HG02623 (cell line): ENCODE data around the gene ELAVL1.
"Not testable (repeated sequence)": the region's sequence is repeated elsewhere in the genome, so short reads cannot be mapped to it uniquely, and the experiment has no call there.

Experiments
- ATAC-seq: cut with Tn5 transposase; IDR thresholded peaks from one replicate; pipeline ENCODE4 v1.9.1; 2021; ENCODE audit warnings: moderate library complexity; ENCODE audit not compliant: unreplicated experiment

ELAVL1 gene

DNA sequence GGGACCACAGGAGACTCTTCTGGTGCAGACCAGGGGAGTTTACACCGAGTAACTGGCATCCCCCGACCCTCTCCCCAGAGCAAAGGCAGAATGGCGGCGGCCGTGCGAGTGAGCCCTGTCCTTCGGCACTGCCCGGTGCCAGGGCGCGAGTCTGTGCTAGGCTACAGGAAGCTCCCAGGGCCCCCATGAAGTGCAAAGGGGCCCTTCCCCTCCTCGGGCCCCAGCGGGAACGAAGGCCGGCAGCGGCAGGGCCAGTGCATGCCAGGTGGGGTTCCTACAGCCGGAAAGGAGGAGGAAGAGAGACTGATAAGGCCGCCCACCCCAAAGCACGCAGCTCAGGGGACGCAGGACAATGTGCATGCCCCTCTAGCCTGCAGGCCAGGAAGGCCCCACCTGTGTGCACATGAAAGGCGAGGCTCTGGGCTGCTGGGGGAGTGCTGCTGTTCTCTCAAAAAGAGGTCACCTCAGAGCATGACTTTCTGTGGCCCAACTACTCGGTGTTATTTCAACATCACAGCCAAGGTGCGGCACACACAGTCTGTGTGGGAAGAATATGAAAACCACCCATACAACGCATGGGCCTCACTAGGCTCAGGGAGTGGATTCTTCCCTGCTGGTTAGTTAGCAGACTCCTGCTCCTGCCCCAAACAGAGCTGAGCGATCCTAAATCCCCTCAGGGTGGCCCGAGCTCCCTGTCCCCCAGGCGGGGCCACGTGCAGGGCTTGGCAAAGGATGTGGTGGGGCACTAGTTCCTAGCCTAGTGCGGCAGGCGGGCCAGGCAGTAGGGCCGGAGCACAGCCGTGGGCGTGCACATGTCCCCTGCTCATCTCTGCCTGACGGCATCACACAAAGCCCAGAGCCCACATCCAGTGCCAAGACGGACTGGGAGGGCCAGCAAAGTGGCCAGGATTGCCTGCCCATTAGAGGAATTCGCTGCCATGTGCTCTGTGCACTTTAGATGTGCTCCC, 33.6 kb downstream of the ELAVL1 start:
- no peak for ATAC-seq

DNA sequence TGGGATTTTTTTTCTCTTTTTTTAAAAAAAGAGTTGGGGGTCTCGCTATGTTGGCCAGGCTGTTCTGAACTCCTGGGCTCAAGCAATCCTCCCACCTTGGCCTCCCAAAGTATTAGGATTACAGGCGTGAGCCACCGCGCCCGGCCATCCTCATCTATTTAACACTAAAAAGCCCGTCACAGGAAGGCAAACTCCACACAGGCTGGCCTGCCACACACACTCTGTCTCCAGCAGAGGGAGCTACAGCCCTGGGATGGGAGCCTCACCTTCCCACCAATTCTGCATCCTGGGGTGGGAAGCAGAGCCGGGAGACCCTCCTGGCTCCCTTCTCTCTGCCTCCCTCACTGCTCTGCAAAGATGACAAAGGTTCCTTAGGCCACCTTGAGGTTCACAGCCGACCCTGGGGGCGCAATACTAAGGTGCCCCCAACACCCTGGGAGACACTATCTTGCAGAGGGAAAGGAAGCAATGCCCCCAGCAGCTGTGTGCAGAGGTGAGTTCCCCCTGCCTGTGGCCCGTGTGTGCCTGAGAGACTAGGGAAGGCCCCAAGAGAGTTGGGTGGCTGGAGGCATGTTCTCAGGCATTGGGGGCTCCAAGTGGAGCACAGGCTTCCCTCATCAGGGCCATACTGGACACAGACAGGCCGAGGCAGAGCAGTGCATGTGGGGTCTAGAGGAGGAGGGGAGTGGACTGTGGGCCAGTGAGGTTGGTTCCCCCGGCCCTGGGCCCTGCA, 34.6 kb downstream of the ELAVL1 start:
- no peak for ATAC-seq

DNA sequence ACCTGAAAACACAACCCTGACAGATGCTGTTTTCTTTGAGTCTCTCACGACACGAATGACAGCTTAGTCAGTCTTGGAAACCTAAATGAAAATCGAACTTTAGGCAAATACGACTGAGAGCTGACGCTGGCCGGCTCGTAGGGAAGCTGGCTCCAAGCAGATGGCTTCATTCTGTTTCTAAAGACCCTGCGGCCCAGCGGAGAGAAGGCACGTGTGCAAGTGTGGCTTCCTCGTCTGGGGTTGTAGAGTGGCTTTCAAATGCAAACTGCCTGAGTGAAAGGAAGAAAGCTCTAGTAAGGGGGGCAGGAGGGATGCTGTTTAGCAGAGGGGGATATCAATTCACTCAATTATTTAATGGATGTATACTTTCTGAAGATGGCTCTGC, 35.9 kb downstream of the ELAVL1 start:
- no peak for ATAC-seq

DNA sequence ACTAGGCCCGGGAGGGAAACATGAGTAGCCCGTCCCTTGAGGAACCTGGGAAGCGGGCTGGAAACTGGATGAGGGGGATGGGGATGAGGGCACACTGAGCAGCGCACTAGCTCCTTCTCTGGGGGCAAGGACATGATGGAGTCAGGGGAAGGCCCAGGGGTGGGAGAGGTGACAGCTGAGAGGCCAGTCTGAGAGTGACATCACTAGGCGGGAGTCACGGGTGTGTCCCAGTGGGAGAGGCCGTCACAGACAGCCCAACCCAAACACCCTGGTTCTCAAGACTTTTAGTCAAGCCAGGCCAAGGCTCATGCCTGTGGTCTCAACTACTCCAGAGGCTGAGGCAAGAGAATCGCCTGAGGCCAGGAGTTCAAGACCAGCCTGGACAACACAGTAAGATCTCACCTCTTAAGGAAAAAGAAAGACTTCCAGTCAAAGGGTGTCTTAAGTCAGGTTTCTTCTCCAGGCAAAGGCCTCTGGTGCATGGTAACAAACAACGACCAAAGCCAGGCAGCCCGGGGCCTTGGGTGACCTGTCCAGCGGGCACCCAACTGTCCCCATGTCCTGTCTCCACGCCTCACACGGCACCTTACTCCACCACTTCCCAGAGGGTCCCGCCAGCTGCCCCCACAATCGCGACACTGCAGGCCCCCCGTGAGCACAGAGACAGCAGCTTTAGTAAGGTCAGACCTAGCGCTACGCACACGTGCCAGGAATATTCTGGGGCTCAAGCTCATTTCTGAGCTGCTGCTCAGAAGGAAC, 36.5 kb downstream of the ELAVL1 start:
- ATAC-seq: no peak

DNA sequence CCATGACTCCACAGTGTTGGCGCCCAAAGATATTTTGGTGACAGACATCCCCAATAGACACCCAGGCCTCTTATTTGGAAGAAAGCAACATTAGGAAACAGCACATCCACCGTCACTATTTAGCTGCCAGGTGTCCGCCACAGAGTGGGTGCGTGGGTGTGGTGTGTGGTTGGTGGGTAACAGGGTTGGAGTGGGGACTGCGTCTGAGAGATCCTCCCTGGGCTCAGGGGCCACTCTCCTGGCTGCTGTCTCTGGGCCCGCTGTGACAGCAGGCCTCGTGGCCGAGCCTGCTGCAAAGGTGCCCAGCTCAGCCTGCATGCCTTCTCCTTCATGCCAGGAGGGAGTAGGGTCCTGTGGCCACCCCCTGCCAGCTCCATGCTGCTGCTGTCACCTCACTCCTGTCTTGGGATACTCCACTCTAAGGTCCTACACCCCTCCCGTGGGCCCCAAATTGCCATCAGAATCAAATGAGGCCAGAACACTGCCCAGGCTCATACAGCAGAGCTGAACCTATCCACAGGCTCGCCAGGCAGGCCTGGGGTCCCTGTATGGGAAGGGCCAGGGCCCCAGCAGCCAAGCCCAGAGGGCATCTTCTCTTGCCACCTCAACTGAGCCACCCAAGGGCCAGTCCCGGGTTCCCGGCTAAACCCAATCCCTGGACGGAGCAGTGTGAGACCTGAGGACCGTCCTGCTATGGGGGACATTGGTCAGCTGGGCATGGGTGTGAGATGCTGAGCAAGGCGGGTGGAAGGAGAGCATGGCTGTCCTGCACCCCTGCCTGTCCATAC, 37.2 kb downstream of the ELAVL1 start:
- no peak for ATAC-seq

DNA sequence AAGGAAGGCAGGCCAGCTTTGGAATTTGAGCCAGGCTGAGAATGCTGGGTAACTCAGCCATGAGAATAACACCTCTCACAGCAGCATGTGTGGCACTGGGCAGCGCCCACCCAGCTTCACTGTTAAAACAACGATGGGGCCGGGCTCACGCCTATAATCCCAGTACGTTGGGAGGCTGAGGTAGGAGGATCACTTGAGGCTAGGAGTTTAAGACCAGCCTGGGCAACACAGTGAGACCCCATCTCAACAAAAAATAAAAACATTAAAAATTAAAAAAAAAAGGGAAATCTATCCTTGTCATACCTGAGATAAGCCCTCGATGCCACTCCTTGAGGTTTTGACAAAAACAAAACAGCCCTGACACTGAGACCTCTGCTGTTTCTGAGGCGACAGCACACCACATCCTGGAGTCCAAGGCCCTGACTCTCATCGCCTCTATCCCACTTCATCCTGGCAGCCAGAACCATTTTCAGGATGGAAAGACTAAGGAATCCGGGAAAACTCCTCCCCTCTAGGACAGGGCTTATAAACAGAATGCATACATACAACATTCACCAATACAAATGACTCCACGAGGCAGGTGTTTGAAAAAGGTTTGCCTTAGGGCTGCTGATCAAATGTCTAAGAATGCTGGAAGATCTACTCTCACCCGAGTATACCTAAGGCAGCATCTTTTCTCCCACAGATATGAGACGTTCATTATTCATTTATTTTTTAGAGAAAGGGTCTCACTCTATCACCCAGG, 39.3 kb downstream of the ELAVL1 start:
- ATAC-seq: no peak

DNA sequence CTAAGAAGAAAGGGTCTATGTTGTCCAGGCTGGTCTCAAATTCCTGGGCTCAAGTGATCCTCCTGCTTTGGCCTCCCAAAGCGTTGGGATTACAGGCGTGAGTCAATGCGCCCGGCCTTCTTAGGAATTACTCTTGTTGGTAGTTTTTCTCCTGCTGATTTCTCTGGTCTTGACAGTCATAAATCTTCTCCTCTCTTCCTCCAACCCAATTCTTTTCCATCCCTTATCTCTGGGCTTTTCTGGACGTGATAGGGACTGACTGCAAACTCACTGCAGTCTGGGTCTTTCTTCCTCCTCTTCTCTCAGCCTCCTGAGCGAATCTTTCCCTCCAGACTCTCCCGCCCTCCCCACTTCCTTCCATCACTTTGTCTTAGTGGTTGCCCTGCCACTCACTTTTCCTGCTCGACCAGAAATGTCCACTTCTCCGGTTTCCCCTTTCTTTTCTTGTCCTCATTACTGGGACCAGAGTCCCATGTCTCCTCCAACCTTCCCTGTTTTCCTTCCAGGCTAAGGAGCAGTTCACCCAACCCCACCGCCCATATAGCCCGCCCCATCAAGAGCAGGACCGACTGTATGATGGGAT, 40.1 kb downstream of the ELAVL1 start:
- ATAC-seq: no peak

DNA sequence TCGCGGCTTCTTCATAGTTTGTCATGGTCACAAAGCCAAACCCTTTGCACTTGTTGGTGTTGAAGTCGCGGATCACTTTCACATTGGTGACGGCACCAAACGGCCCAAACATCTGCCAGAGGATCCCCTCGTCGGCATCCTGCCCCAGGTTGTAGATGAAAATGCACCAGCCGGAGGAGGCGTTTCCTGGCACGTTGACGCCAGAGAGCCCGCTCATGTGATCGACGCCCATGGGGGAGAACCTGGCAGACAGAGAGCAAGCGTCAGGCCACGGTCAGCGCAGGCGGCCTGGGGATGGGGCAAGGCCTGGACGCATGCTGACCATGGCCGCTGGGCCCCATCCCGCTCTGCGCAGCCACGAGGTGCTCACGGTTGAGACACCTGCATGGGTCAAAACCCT, 41.9 kb downstream of the ELAVL1 start:
- ATAC-seq: no peak

DNA sequence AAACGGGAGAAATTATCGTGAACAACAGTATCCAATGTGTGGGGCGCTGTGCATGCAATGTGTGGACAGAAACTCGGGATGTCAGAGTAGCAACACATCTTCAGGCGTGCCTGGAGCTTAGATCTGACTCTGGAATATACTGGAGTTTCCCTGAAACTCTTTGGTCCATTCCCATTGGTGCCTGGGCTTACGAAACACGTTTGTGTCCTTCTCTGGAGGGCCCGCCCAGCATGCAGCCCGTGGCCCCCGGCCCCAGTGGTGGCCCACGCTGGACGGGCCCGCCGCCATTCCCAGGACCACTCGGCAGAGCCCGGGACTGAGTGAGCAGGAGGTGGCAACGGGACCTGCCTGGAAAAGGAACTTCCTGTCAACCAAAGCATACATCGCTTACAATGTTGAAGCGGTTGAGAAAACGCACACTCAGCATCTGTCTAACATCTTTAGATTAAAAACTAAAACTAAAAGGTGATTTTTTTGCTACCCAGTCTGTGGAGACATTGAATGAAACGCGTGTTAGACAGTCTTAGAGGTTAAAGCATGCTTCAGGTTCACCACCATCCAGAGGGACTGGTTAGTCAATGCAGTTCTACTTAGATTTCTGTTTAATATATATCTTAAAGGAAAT, 42.7 kb downstream of the ELAVL1 start:
- no peak for ATAC-seq

DNA sequence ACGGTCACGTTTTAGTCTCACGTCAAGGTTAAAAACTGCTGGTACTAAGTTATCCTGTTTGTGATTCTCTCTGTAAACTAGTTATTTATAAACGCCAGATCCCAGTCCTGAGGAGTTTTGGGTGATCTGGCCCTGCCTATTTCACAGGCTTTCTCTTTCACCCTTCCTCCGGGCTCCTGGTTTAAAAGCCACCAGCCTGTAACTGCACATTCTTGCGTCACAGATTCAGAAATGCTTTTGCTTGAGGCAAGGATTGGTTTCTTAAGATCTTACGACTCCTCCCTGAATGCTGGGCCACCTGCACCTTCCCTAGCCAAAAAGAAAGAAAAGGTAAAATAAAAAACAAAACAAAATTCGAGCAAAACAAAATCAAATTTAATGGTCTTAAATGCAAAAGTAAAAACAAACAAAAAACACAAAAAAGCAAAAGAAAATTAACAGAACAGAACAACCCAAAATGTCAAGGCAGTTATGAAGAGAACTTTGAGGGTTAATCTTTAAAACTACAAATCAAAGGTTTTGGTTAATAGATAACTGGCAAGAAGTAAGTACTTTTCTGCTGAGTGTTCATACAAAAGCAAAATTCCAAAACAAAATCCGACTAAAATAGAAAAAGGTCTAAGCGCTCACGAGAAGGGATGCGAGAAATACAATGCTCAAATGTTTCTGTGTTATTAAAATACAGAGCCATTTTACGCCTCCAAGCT, 43.4 kb downstream of the ELAVL1 start:
- ATAC-seq: no peak

DNA sequence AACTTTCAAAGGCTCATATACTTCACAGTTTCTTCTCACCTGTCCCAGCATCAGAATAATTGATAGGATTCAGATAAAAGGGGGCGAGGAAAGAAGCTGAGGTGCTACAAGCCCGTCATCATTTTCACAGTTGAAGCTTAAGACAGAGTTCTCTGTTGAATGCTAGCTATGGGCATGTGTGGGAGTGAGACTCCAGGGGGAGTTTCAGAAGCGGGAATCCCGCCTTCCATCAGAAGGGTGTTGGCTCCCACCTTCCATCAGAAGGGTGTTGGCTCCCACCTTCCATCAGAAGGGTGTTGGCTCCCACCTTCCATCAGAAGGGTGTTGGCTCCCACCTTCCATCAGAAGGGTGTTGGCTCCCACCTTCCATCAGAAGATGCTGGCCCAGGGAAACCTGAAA, 44.4 kb downstream of the ELAVL1 start:
- not testable (repeated sequence) for ATAC-seq

DNA sequence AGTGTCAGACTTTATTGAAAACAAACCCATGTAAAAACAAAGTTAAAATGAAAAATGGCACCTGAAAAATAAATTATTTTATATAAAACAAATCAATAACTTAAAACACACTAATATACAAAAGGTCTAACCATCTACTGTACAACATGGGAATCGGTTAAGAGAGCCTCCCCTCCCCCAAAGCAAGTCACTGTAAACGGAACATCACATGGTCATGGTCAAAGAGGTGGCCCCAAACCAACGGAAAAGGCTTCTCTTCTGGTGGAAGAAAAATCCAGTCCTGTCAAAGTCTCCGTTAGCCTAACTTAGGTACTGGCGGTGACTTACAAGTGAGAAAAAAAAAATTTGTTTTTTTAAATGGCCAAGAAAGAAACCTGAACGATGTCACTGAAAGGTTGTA, 46.2 kb downstream of the ELAVL1 start:
- no peak for ATAC-seq

DNA sequence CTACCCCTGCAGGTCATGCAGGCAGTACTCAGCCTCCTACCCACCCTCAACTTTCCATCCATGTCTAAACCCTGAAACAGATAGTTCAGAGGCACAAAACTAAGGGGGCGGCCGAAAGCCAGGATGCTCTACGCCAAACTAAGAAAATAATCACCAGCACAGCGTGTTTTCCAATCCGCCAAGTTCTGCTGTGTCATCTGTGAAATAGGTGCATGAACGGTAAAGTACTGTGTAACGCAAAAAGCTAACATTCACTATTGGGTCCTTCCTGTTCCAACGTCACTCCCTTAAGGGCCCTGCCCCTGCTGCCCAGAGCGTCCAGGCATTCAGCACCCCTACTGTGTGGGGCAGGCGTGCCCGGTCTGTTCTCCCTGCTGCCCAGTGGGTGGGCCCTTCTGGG, 49.7 kb downstream of the ELAVL1 start:
- no peak for ATAC-seq

DNA sequence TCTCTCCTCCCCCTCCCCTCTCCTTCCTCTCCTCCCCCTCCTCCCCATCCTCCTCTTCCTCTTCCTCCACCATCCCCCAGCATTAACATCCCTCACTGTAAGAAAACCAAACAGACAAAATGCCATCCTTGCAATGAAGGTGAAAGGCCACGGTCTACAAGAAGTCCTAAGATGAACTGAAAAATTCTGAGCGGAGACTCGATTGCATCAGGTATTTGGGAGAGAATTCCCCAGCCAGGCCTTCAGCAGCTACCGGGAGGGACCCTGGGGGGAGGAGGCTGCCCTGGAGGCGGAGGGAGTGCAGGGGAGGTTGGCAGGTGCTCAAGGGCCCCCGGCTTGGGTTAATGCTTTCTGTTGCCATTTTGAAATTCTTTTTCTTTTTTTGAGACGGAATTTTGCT, 51.9 kb downstream of the ELAVL1 start:
- no peak for ATAC-seq

DNA sequence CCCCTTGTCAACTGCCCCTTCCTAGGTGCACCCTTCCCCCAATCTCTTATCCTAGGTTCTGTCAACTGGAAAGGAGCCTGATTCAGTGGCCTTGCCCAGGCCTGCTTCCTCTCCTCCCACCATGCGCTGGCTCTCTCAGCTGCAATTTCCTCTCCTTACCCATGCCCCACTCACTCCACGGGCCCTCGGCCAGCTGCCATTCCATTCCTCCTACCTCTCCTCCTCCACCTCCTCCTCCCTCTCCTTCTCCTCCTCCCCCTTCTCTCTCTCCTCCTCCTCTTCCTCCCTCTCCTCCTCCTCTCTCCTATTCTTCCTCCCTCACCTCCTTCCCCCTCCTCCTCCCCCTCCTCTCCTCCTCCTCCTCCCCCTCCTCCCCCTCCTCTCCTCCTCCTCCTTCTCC, 52.4 kb downstream of the ELAVL1 start:
- no peak for ATAC-seq

DNA sequence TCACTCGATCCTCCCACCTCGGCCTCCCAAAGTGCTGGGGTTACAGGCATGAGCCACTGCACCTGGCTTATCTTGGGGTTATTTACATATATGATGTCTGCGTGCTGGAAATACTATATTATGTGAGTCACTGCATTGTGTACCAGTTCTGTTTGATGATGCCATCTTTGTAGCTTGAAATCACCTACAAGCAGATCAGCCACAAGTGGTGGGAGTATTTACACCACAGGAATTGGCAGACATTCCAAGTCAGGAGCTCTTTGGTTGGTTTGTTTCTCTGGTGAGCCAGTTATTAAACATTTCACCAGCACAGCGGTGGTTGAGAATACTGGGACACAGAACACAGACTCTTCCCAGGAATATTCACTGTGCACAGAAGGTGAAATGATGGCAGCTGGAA, 57.5 kb downstream of the ELAVL1 start:
- ATAC-seq: no peak

DNA sequence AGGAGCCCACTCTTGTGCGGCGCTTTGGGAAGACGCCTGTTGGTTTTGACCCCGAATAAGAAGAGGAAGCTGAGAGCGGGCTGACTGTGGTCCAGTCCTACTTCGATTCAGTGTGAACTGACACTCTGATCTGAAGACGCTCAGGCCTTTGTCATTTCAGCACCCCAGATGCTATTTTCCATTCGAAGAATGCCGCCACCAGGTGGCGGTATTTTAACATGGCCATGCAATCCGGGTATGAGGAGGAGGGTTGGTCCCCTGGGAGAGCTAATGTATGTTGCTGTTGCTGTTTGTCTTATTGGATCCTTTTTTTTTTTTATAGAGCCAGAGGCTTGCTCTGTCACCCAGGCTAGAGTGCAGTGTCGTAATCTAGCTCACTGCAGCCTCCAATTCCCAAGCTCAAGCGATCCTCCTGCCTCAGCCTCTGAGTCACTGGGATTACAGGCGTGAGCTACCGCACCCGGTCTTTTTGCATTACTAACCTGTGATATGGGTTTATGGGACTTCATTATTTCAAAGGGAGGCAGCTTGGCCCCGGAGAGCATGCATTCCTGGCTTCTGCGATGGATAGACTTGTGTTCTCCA, 61.2 kb downstream of the ELAVL1 start:
- peak; percentile 28 for ATAC-seq
